ENCODE data around the gene JAK3. TPM values are rescaled to one million over a fixed set of nuclear protein-coding genes. Genes with fewer than 3 reads are reported as not detected.

Gene JAK3
- total and polyA plus RNA-seq, 2 of the 13 experiments (the other 11 are each of a cell fraction or from before 2014, with no cell fraction given), result 3.4 to 18.6 TPM

GRCh38 chr19:17865364-17866311 is 17.9 kb upstream of the JAK3 start (continued):
- TF ChIP-seq FOSL2 (CRISPR knock-in tag; IDR thresholded peaks at IDR 0.05), result no peak; the same call in 1 of the 2 replicates
- TF ChIP-seq PHF8 (CRISPR knock-in tag; IDR thresholded peaks at IDR 0.05), result no peak
- TF ChIP-seq ZNF232 (CRISPR knock-in tag; IDR thresholded peaks at IDR 0.05; ENCODE audit: borderline replicate concordance), result no peak
- TF ChIP-seq RBM22 (optimal IDR thresholded peaks at IDR 0.05; ENCODE audit: low read length), result peak; percentile 97
- TF ChIP-seq EED (CRISPR knock-in tag; IDR thresholded peaks at IDR 0.05), result peak; percentile 48; the same call in 1 of the 2 replicates
- TF ChIP-seq RAD21 (CRISPR knock-in tag; IDR thresholded peaks at IDR 0.05), result peak; percentile 18; the same call in 1 of the 2 replicates
- no peak for TF ChIP-seq HNRNPUL1 (IDR thresholded peaks at IDR 0.05; ENCODE audit: low read depth, low read length)
- no peak for TF ChIP-seq EEA1 (CRISPR knock-in tag; IDR thresholded peaks at IDR 0.05; ENCODE audit: borderline replicate concordance)
- no peak for TF ChIP-seq SMC3 (IDR thresholded peaks at IDR 0.05; ENCODE audit: low read length)
- peak; percentile 76 for TF ChIP-seq ZC3H4 (CRISPR knock-in tag; IDR thresholded peaks at IDR 0.05; ENCODE audit: borderline replicate concordance)
- no peak for TF ChIP-seq ZNF143 (CRISPR knock-in tag; IDR thresholded peaks at IDR 0.05)
- TF ChIP-seq ZNF121 (CRISPR knock-in tag; IDR thresholded peaks at IDR 0.05), result peak; percentile 28; the same call in 1 of the 2 replicates
- peak; percentile 84; the same call in 1 of the 2 replicates for TF ChIP-seq PAF1 (CRISPR knock-in tag; IDR thresholded peaks at IDR 0.05)
- TF ChIP-seq SNAPC5 (CRISPR knock-in tag; IDR thresholded peaks at IDR 0.05; ENCODE audit: borderline replicate concordance), result no peak
- TF ChIP-seq GTF3A (CRISPR knock-in tag; conservative IDR thresholded peaks at IDR 0.05), result no peak
- no peak for TF ChIP-seq ZNF883 (CRISPR knock-in tag; IDR thresholded peaks at IDR 0.05; ENCODE audit: not compliant biosample characterization)
- TF ChIP-seq ZNF33A (CRISPR knock-in tag; IDR thresholded peaks at IDR 0.05; ENCODE audit: borderline replicate concordance), result no peak
- TF ChIP-seq GATAD2A (CRISPR knock-in tag; IDR thresholded peaks at IDR 0.05), result no peak
- no peak for TF ChIP-seq IKZF5 (CRISPR knock-in tag; IDR thresholded peaks at IDR 0.05)
- no peak for TF ChIP-seq MAFK (conservative IDR thresholded peaks at IDR 0.05 in 1 of 2, IDR thresholded peaks at IDR 0.05 in 1 of 2; ENCODE audit: low read length in 2 of 2)
- TF ChIP-seq, protein P1, sequence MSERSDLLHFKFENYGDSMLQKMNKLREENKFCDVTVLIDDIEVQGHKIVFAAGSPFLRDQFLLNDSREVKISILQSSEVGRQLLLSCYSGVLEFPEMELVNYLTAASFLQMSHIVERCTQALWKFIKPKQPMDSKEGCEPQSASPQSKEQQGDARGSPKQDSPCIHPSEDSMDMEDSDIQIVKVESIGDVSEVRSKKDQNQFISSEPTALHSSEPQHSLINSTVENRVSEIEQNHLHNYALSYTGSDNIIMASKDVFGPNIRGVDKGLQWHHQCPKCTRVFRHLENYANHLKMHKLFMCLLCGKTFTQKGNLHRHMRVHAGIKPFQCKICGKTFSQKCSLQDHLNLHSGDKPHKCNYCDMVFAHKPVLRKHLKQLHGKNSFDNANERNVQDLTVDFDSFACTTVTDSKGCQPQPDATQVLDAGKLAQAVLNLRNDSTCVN (CRISPR knock-in tag; IDR thresholded peaks at IDR 0.05; ENCODE audit: borderline replicate concordance), result no peak
- peak; percentile 84; the same call in 1 of the 2 replicates for TF ChIP-seq ZNF326 (CRISPR knock-in tag; IDR thresholded peaks at IDR 0.05; ENCODE audit: borderline replicate concordance)
- TF ChIP-seq SOX6 (IDR thresholded peaks at IDR 0.05), result no peak
- peak; percentile 24; the same call in 1 of the 2 replicates for TF ChIP-seq SOX6 (CRISPR knock-in tag; IDR thresholded peaks at IDR 0.05)
- no peak for TF ChIP-seq CHD2 (IDR thresholded peaks at IDR 0.05; ENCODE audit: low read depth, low read length)
- no peak for TF ChIP-seq MAZ (IDR thresholded peaks at IDR 0.05; ENCODE audit: borderline replicate concordance, low read depth, low read length)
- TF ChIP-seq MAZ (CRISPR knock-in tag; IDR thresholded peaks at IDR 0.05; ENCODE audit: low read depth), result 0 out of 2 replicates have a peak, but pooled peaks have one; percentile 55
- TF ChIP-seq, protein P2, sequence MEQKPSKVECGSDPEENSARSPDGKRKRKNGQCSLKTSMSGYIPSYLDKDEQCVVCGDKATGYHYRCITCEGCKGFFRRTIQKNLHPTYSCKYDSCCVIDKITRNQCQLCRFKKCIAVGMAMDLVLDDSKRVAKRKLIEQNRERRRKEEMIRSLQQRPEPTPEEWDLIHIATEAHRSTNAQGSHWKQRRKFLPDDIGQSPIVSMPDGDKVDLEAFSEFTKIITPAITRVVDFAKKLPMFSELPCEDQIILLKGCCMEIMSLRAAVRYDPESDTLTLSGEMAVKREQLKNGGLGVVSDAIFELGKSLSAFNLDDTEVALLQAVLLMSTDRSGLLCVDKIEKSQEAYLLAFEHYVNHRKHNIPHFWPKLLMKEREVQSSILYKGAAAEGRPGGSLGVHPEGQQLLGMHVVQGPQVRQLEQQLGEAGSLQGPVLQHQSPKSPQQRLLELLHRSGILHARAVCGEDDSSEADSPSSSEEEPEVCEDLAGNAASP (CRISPR knock-in tag; IDR thresholded peaks at IDR 0.05; ENCODE audit: borderline replicate concordance), result peak; percentile 68; the same call in 1 of the 2 replicates
